ENCODE data around the gene TRIM17. TPM values are rescaled to one million over a fixed set of nuclear protein-coding genes. Genes with fewer than 3 reads are reported as not detected.

Gene TRIM17
- total and polyA plus RNA-seq, 2 donors from 2014 or later: 1.3 to 6.5 TPM

DNA sequence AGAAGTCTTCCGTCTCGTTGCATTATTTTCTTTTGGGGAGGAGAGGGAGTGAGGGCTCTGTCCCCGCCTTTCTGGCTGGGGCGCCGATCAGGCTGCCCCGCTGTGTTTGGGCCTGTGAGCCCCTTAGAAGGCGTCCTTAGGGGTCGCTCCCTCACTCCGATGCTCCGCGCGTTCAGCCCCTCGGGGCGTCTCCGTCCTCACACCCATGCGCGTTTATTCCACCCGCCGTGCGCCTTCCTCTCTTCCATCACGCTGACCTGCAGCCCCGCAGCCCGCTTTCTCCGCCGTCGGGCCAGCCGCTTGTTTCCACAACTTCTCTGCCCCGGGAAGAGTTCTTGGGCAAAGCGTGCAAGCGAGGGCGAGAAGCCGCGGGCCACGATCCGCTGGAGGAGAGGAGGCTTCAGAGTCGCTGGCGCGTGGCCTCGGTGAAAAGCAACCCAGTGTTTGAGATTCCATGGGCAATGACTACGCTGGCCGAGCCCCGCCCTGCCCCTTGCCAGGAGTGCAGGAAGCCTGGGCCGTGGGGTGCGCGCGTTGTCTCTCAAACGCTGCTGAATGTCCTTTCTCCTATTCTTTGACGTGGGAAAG, 37.7 kb downstream of the TRIM17 start:
- peak overlapping the region in 2 of 3 donors; percentile 55 to 77 for H3K9ac ChIP-seq (ENCODE audit: low read length in 3 of 3)
- intact Hi-C loops (cut with DNase I): no loop called here

DNA sequence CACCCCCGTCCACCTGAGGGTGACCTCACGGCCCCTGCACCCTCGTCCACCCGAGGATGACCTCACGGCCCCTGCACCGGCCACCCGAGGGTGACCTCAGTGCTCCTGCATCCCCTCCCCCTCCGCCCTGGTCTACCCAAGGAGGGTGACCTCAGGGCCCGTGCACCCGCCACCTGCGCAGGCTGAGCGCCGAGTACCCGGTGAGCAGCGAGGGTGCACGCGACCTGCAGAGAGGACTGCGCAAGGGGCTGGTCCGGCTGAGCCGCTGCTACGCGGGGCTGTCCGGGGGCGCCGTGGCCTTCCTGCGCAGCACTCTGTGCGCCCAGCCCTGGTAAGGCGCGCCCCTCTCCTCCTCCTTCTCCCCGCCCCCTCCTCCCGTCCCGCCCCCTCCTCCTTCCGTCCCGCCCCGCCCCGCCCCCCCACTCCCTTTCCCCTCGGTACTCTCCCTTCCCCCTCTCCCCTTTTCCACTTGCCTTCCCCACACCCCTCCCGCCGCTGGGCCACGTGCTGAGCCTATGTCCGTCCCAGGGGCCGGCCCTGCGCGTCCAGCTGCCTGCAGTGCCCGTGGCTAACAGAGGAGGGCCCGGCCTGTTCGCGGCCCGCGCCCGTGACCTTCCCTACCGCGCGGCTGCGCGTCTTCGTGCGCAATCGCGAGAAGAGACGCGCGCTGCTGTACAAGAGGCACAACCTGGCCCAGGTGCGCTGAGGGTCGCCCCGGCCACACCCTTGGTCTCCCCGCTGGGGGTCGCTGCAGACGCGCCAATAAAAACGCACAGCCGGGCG, 38.4 kb downstream of the TRIM17 start:
- FAIRE-seq (no peak), DNase-seq (peak; percentile 88 to 95 (median 92))
- intact Hi-C loops (cut with DNase I): no loop called here
- H3K4me3 ChIP-seq (ENCODE audit: low read length in 3 of 3): peak overlapping the region; percentile 33 to 74 (median 64)
- H3K27ac ChIP-seq (ENCODE audit: low read depth in 2 of 2, low read length in 2 of 2): peak overlapping the region; percentile 65 to 71
- H3K9ac ChIP-seq (ENCODE audit: low read length in 3 of 3): peak overlapping the region in 1 of 3 donors; percentile 55
- H3K27me3 ChIP-seq (ENCODE audit: control insufficient read depth, insufficient read depth, low read length): no peaks in the 10 kb centered on the region
- H3K36me3 ChIP-seq (ENCODE audit: control insufficient read depth in 2 of 3, insufficient read depth in 3 of 3, low read length in 3 of 3): no peaks in the 10 kb centered on the region
- TF ChIP-seq, protein P1, sequence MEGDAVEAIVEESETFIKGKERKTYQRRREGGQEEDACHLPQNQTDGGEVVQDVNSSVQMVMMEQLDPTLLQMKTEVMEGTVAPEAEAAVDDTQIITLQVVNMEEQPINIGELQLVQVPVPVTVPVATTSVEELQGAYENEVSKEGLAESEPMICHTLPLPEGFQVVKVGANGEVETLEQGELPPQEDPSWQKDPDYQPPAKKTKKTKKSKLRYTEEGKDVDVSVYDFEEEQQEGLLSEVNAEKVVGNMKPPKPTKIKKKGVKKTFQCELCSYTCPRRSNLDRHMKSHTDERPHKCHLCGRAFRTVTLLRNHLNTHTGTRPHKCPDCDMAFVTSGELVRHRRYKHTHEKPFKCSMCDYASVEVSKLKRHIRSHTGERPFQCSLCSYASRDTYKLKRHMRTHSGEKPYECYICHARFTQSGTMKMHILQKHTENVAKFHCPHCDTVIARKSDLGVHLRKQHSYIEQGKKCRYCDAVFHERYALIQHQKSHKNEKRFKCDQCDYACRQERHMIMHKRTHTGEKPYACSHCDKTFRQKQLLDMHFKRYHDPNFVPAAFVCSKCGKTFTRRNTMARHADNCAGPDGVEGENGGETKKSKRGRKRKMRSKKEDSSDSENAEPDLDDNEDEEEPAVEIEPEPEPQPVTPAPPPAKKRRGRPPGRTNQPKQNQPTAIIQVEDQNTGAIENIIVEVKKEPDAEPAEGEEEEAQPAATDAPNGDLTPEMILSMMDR (IDR thresholded peaks at IDR 0.05; ENCODE audit: borderline replicate concordance, extremely low read depth, insufficient read depth): peak; percentile 17
- peaks cover 0 to 7% (median 0%) of the 10 kb centered on the region in 3 donors for H3K4me1 ChIP-seq (ENCODE audit: control insufficient read depth in 2 of 3, insufficient read depth in 2 of 3, low read depth in 1 of 3, low read length in 3 of 3)
- no peaks in the 10 kb centered on the region for H3K9me3 ChIP-seq (ENCODE audit: control insufficient read depth in 2 of 3, insufficient read depth in 1 of 3, low read length in 3 of 3)

More for the DNA sequence above, 37.7 kb downstream of the TRIM17 start:
- Histone ChIP-seq H3K27me3 (ENCODE audit: control insufficient read depth, insufficient read depth, low read length) (no peaks in the 10 kb centered on the region), H3K36me3 (ENCODE audit: control insufficient read depth in 2 of 3, insufficient read depth in 3 of 3, low read length in 3 of 3) (no peaks in the 10 kb centered on the region), H3K9me3 (ENCODE audit: control insufficient read depth in 2 of 3, insufficient read depth in 1 of 3, low read length in 3 of 3) (no peaks in the 10 kb centered on the region), H3K4me1 (ENCODE audit: control insufficient read depth in 2 of 3, insufficient read depth in 2 of 3, low read depth in 1 of 3, low read length in 3 of 3) (peaks cover 0 to 7% (median 0%) of the 10 kb centered on the region in 3 donors), H3K27ac (ENCODE audit: low read depth in 2 of 2, low read length in 2 of 2) (peak overlapping the region in 1 of 2 donors; percentile 71), H3K4me3 (ENCODE audit: low read length in 3 of 3) (peak overlapping the region; percentile 33 to 74 (median 64))
- TF ChIP-seq, protein P1 (IDR thresholded peaks at IDR 0.05; ENCODE audit: borderline replicate concordance, extremely low read depth, insufficient read depth): no peak
- DNase-seq (peak; percentile 58 to 79 (median 71)), FAIRE-seq (no peak)

DNA sequence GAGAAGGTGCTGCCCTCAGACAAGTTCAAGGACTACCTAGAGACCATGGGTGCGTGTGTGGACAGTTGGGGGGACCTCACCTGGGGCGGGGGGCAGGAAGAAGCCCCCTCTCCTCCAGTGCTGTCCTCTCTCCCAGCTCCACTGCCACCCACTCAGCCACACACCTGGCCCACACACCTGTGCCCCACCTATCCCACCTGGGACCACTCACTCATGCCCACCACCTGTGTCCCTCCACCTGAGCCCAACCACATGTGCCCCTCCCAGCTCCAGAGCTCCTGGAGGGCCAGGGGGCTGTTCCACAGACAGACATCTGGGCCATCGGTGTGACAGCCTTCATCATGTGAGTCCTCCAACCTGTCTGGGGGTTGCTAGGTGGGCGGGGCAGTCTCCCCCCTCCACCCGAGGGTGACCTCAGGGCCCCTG, 39.0 kb downstream of the TRIM17 start:
- intact Hi-C loops (cut with DNase I): no loop called here
- no peaks in the 10 kb centered on the region for H3K9me3 ChIP-seq (ENCODE audit: control insufficient read depth in 2 of 3, insufficient read depth in 1 of 3, low read length in 3 of 3)
- H3K9ac ChIP-seq (ENCODE audit: low read length in 3 of 3): no peak overlapping the region
- TF ChIP-seq, protein P1 (IDR thresholded peaks at IDR 0.05; ENCODE audit: borderline replicate concordance, extremely low read depth, insufficient read depth): no peak
- FAIRE-seq (no peak), DNase-seq (no peak)
- H3K27me3 ChIP-seq (ENCODE audit: control insufficient read depth, insufficient read depth, low read length): no peaks in the 10 kb centered on the region
- H3K4me3 ChIP-seq (ENCODE audit: low read length in 3 of 3): peak overlapping the region in 1 of 3 donors; percentile 46
- H3K27ac ChIP-seq (ENCODE audit: low read depth in 2 of 2, low read length in 2 of 2): peak overlapping the region in 1 of 2 donors; percentile 65
- peaks cover 0 to 9% (median 0%) of the 10 kb centered on the region in 3 donors for H3K4me1 ChIP-seq (ENCODE audit: control insufficient read depth in 2 of 3, insufficient read depth in 2 of 3, low read depth in 1 of 3, low read length in 3 of 3)
- H3K36me3 ChIP-seq (ENCODE audit: control insufficient read depth in 2 of 3, insufficient read depth in 3 of 3, low read length in 3 of 3): no peaks in the 10 kb centered on the region
